Measurements from ENCODE around the gene KRT78.

KRT78 gene

DNA sequence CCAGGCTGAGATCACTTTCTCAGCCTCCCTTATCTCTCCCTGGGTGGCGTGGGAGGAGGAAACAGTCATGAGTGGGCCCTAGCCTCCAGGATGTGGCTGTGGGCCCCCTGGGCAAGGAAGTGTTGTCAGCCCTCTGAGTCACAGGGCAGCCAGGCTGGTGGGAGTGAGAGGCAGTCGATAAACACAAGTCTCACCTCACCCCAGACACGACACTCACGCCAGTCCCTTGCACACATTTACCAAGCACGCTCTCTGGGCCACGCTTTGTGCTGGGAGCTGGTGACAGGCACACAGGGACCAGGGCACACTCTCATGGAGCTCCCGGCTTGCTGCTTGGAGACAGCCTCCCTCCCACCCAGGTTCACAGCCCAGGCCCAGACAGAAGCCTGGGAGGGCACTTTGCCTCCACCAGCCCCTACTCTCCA, 12.7 kb downstream of the KRT78 start:
- H3K27ac ChIP-seq, result no peak overlapping the region
- TF ChIP-seq, protein P1, sequence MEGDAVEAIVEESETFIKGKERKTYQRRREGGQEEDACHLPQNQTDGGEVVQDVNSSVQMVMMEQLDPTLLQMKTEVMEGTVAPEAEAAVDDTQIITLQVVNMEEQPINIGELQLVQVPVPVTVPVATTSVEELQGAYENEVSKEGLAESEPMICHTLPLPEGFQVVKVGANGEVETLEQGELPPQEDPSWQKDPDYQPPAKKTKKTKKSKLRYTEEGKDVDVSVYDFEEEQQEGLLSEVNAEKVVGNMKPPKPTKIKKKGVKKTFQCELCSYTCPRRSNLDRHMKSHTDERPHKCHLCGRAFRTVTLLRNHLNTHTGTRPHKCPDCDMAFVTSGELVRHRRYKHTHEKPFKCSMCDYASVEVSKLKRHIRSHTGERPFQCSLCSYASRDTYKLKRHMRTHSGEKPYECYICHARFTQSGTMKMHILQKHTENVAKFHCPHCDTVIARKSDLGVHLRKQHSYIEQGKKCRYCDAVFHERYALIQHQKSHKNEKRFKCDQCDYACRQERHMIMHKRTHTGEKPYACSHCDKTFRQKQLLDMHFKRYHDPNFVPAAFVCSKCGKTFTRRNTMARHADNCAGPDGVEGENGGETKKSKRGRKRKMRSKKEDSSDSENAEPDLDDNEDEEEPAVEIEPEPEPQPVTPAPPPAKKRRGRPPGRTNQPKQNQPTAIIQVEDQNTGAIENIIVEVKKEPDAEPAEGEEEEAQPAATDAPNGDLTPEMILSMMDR (conservative IDR thresholded peaks at IDR 0.05), result no peak
- no peak for TF ChIP-seq ZFX (IDR thresholded peaks at IDR 0.05)

GRCh38 chr12:52835271-52836041, 13.3 kb downstream of the KRT78 start:
- no peak overlapping the region for H3K27ac ChIP-seq
- no peak for TF ChIP-seq ZFX (IDR thresholded peaks at IDR 0.05)
- TF ChIP-seq, protein P1 (conservative IDR thresholded peaks at IDR 0.05), result no peak

DNA sequence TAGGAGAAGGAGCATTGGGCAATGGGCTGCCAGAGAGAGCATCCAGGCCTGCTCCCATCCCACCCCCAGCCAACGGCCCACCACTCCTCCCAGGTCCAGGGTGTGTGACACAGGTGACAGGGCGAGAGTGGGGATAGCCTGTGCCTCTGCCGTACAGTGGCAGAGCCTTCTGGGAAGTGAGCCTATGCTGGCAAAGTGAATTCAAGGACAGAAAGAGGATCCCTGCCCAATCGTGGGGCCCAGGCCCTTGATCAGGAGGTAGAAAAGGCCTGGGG, 14.1 kb downstream of the KRT78 start:
- H3K27ac ChIP-seq, result no peak overlapping the region
- TF ChIP-seq, protein P1 (conservative IDR thresholded peaks at IDR 0.05), result no peak
- TF ChIP-seq ZFX (IDR thresholded peaks at IDR 0.05), result no peak

DNA sequence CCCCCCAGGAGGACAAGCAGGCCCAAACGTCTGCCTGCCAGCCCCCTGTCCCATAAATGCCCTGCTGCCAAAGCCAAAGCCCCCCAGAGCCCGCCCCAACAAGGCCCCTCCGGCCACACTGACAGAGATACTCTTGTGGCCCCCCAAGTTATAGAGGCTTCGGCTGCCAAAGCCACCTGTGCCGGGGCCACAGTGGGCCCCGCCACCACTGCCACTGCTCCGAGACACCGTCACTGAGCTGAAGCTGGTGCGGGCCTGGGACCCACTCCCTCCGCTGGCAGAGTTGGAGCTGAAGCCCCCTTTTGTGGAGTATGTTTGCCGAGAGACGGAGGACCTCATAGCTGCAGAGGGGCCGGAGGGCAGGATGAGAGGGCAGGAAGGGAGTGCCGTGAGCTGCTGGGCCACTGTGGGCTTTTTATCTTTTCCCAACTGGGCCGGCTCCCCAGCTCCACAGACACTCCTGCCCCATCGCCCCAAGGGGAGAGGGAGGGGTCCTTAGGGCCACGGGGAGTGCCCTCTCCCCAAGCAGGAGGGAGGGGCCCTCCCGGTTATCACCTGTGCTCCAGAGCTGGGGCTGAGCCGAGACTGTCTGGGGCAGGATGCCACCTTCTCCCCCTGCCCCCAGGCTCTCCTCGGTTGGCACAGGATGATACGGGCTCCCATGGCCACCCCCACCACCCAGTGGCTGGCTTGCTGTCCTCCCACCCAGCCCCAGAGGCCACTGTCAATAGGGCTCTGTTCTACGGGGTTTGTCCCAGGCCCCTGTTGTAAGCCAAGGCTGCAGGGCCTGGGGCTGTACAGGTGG, 14.7 kb downstream of the KRT78 start, which contains the start of gene KRT79:
KRT79 (minus strand) TSS at position 390 of the 805 bp plus-strand sequence; CDS start at position 339, 51 bp downstream.
- no peak for TF ChIP-seq ZFX (IDR thresholded peaks at IDR 0.05)
- TF ChIP-seq, protein P1 (conservative IDR thresholded peaks at IDR 0.05), result no peak
- no peak within 1 kb of the TSS for H3K27ac ChIP-seq

DNA sequence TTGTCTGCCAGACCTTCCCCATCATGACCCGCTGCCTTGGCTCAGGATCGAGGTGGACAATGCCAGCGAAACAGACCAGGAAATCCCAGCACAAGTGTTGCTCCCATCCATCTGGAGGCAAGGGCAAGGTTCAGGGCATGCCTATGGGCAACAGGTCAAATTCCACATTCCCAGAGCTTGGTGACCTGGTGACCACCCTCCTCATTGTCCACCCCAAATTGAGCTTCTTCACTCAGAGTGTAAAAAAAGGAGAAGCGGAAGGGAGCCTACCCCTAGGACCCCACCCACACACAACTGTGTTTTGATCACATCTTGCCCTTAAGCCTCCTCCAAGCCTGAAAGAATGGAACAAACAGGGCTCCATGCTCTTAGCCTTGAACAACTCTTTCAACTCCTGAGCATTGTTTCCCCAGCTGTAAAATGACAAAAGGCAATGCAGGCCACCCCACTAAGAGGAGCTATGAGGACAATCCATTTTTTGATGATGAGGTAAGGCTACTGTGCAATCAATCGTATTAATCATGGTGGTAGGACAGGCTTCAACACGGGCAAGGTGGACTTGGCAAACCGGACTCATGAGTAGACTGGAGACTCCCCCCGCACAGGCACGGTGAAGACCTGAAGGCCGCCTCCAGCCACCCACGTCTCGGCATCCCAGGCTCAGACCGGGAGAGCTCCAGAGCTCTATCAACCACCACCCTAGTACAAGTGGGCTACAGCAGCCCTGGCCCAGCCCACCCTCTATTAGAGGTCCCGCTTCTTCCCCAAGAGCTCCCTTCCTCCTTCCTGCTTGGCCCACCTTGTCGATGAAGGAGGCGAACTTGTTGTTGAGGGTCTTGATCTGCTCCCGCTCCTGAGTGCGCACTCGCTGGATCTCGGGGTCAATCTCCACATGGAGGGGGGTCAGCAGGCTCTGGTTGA, 15.5 kb downstream of the KRT78 start:
- no peak for TF ChIP-seq ZFX (IDR thresholded peaks at IDR 0.05)
- TF ChIP-seq, protein P1 (conservative IDR thresholded peaks at IDR 0.05), result no peak
- H3K27ac ChIP-seq, result no peak overlapping the region

DNA sequence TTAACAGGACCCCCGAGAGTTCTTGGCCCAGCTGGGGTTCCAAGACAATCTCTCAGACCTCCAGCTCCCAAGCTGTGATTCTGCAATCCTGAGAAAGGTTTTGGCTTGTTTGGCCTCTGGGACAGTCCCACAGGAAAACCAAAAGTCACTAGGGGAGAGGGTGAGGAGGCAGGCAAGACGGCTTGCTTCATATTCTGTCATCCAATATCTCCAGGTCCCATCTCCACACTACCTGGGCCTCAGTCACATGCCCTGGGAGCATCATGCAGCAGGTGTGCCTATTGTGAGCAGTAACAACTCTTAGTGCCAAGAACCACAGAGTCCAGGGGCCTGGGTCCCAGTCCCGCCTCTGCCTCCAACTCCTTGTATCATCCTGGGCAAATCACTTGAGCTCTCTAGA, 16.3 kb downstream of the KRT78 start:
- no peak overlapping the region for H3K27ac ChIP-seq
- TF ChIP-seq, protein P1 (conservative IDR thresholded peaks at IDR 0.05), result no peak
- no peak for TF ChIP-seq ZFX (IDR thresholded peaks at IDR 0.05)

Measured in C4-2B (cell line).